ENCODE data around the gene SLC25A30. TPM values are rescaled to one million over a fixed set of nuclear protein-coding genes. Genes with fewer than 3 reads are reported as not detected.
"Not testable (repeated sequence)": the region's sequence is repeated elsewhere in the genome, so short reads cannot be mapped to it uniquely, and the experiment has no call there.

Gene SLC25A30
- total and polyA plus RNA-seq, 8 donors = 15.2 to 25.1 (median 17.9) TPM

- TF ChIP-seq CTCF (IDR thresholded peaks at IDR 0.05) = no peak
- H3K27me3 ChIP-seq = no peaks in the 10 kb centered on the region
- no peak overlapping the region for H3K27ac ChIP-seq
- no peaks in the 10 kb centered on the region for H3K4me1 ChIP-seq
- no peak overlapping the region for H3K4me3 ChIP-seq
- intact Hi-C loops (cut with DNase I) = no loop called here
- no peak for DNase-seq
- H3K9me3 ChIP-seq = no peaks in the 10 kb centered on the region
- ATAC-seq = no peak
- peaks cover 0 to 4% of the 10 kb centered on the region in 2 donors for H3K36me3 ChIP-seq
Measured at GRCh38 chr13:45385320-45385719, 32.9 kb downstream of the SLC25A30 start.

GRCh38 chr13:45384474-45385174 is 33.5 kb downstream of the SLC25A30 start:
- no peak for TF ChIP-seq CTCF (IDR thresholded peaks at IDR 0.05)
- Histone ChIP-seq H3K27me3 (no peaks in the 10 kb centered on the region), H3K9me3 (no peaks in the 10 kb centered on the region), H3K4me3 (no peak overlapping the region), H3K36me3 (peaks cover 0 to 4% of the 10 kb centered on the region in 2 donors), H3K4me1 (no peaks in the 10 kb centered on the region), H3K27ac (no peak overlapping the region)
- DNase-seq (no peak), ATAC-seq (no peak)
- intact Hi-C loops (cut with DNase I) = no loop called here

- H3K4me1 ChIP-seq; H3K9me3 ChIP-seq; DNase-seq; H3K27ac ChIP-seq; intact Hi-C loops (cut with DNase I); H3K36me3 ChIP-seq; H3K4me3 ChIP-seq; H3K27me3 ChIP-seq; ATAC-seq: not testable (repeated sequence)
Measured at GRCh38 chr13:45382739-45383138, 35.4 kb downstream of the SLC25A30 start.

GRCh38 chr13:45381196-45381595 is 37.0 kb downstream of the SLC25A30 start:
- Histone ChIP-seq H3K4me1 (no peaks in the 10 kb centered on the region), H3K4me3 (no peak overlapping the region), H3K27me3 (no peaks in the 10 kb centered on the region), H3K36me3 (no peaks in the 10 kb centered on the region), H3K9me3 (no peaks in the 10 kb centered on the region), H3K27ac (no peak overlapping the region)
- no peak for TF ChIP-seq CTCF (IDR thresholded peaks at IDR 0.05)
- intact Hi-C loops (cut with DNase I) = no loop called here
- no peak for ATAC-seq
- DNase-seq = no peak

- H3K27ac ChIP-seq; ATAC-seq; intact Hi-C loops (cut with DNase I); H3K36me3 ChIP-seq; H3K9me3 ChIP-seq; DNase-seq; H3K4me3 ChIP-seq; H3K4me1 ChIP-seq; H3K27me3 ChIP-seq: not testable (repeated sequence)
Measured at GRCh38 chr13:45380708-45381107, 37.5 kb downstream of the SLC25A30 start.

- H3K27me3 ChIP-seq; H3K4me1 ChIP-seq; H3K4me3 ChIP-seq; DNase-seq; H3K27ac ChIP-seq; H3K9me3 ChIP-seq; H3K36me3 ChIP-seq; intact Hi-C loops (cut with DNase I); ATAC-seq: not testable (repeated sequence)
Measured at GRCh38 chr13:45379516-45379915, 38.7 kb downstream of the SLC25A30 start.

GRCh38 chr13:45378786-45379185 is 39.4 kb downstream of the SLC25A30 start:
- intact Hi-C loops (cut with DNase I); ATAC-seq; H3K4me3 ChIP-seq; H3K27ac ChIP-seq; DNase-seq; H3K36me3 ChIP-seq; H3K27me3 ChIP-seq; H3K4me1 ChIP-seq; H3K9me3 ChIP-seq: not testable (repeated sequence)

- H3K27me3 ChIP-seq; H3K9me3 ChIP-seq; H3K27ac ChIP-seq; H3K36me3 ChIP-seq; DNase-seq; ATAC-seq; H3K4me3 ChIP-seq; H3K4me1 ChIP-seq; intact Hi-C loops (cut with DNase I): not testable (repeated sequence)
Measured at GRCh38 chr13:45377314-45377713, 40.9 kb downstream of the SLC25A30 start.

GRCh38 chr13:45376651-45377050 is 41.5 kb downstream of the SLC25A30 start:
- H3K27me3 ChIP-seq; DNase-seq; H3K36me3 ChIP-seq; H3K4me3 ChIP-seq; ATAC-seq; H3K9me3 ChIP-seq; intact Hi-C loops (cut with DNase I); H3K27ac ChIP-seq; H3K4me1 ChIP-seq: not testable (repeated sequence)

Data from left lung (tissue), 10 donors.